A549 (cell line): ENCODE data around the gene WNT9A. TPM values are rescaled to one million over a fixed set of nuclear protein-coding genes. Genes with fewer than 3 reads are reported as not detected.

Experiments
- ATAC-seq, 2 experiments: fragments of 200-7000 bp in 1 of 2; fragments of >200 bp in 1 of 2; cut with Nextera tagmentation in 1 of 2; cut with Tn5 transposase in 1 of 2; 3 replicates each; pipeline versions ENCODE4 v1.8.0 to v1.9.1; 2018 to 2020; ENCODE audit warnings: mild to moderate bottlenecking in 1 of 2, moderate library complexity in 1 of 2
- CTCF ChIA-PET: fragments of 300-600 bp; sonication (Branson Sonifier 250); formaldehyde crosslinking; extraction: SDS; loops from one replicate; lab custom pipeline; 2021; ENCODE audit warnings: antibody characterized with exemption, inconsistent platforms; lab: Yijun Ruan, JAX
- POLR2A ChIA-PET: fragments of 350-600 bp; formaldehyde crosslinking; extraction: SDS; loops from one replicate; lab custom pipeline; 2021; ENCODE audit warnings: antibody characterized with exemption, inconsistent platforms; lab: Yijun Ruan, JAX
- DNase-seq, 2 experiments: peaks; one replicate each; pipeline versions ENCODE4 v3.0.0 to v3.0.0-alpha.2; 2011 to 2016; ENCODE audit warnings: low read depth in 1 of 2, low spot score in 1 of 2
- FAIRE-seq: peaks from 2 replicates; lab custom pipeline; 2011; peaks lifted over from hg19 to GRCh38; lab: Jason Lieb, UNC
- H3K27ac ChIP-seq, 2 experiments: fragments of >200 bp; sonication (Bioruptor Twin); formaldehyde crosslinking; 3 replicates each; pipeline ENCODE4 v1.5.1; 2016 to 2017
- H3K4me1 ChIP-seq: fragments of >200 bp; sonication (Bioruptor Twin); formaldehyde crosslinking; 3 replicates; pipeline ENCODE4 v1.6.1; 2016
- H3K4me2 ChIP-seq: fragments of >200 bp; sonication (Bioruptor Twin); formaldehyde crosslinking; 3 replicates; pipeline ENCODE4 v1.6.1; 2016
- H3K4me3 ChIP-seq: fragments of >200 bp; sonication (Bioruptor Twin); formaldehyde crosslinking; 3 replicates; pipeline ENCODE4 v1.5.1; 2016
- H3K9me3 ChIP-seq: fragments of >200 bp; sonication (Bioruptor Twin); formaldehyde crosslinking; 3 replicates; pipeline ENCODE4 v1.6.1; 2016
- BHLHE40 ChIP-seq: IDR thresholded peaks from 2 replicates; pipeline ENCODE4 v1.6.1; 2012; ENCODE audit warnings: low read depth, low read length, inconsistent platforms
- CBX2 ChIP-seq: fragments of 200-600 bp; sonication (generic); IDR thresholded peaks from 2 replicates; pipeline ENCODE4 v1.6.1; 2016; ENCODE audit warnings: low read depth, mild to moderate bottlenecking, borderline replicate concordance
- CEBPB ChIP-seq, 2 experiments: fragments of >200 bp in 1 of 2; sonication (Bioruptor Twin) in 1 of 2; formaldehyde crosslinking in 1 of 2; IDR thresholded peaks; 2 replicates each; pipeline ENCODE4 v1.6.1; 2012 to 2016
- EHMT2 ChIP-seq: fragments of 200-600 bp; sonication (generic); IDR thresholded peaks from 2 replicates; pipeline ENCODE4 v1.6.1; 2016; ENCODE audit warnings: antibody characterized with exemption, low read depth, mild to moderate bottlenecking, moderate library complexity
- HDAC2 ChIP-seq: fragments of 200-600 bp; sonication (generic); IDR thresholded peaks from 2 replicates; pipeline ENCODE4 v1.6.1; 2016
- HEYL ChIP-seq: fragments of 250-450 bp; sonication (Bioruptor Pico); IDR thresholded peaks from 2 replicates; pipeline ENCODE4 v1.8.0; 2021; ENCODE audit warnings: mild to moderate bottlenecking, moderate library complexity
- HOXA7 ChIP-seq: fragments of 250-450 bp; sonication (Bioruptor Pico); IDR thresholded peaks from 2 replicates; pipeline ENCODE4 v1.5.0; 2020; ENCODE audit warnings: mild to moderate bottlenecking, moderate library complexity
- JUN ChIP-seq, 2 experiments: fragments of >200 bp; sonication (Bioruptor Twin); formaldehyde crosslinking; IDR thresholded peaks; 2 replicates in 1 of 2; 3 replicates in 1 of 2; pipeline ENCODE4 v1.6.1; 2016 to 2017
- KDM1A ChIP-seq: fragments of 200-600 bp; sonication (generic); IDR thresholded peaks from 2 replicates; pipeline ENCODE4 v1.6.1; 2016; ENCODE audit warnings: low read depth, mild to moderate bottlenecking
- MAZ ChIP-seq: fragments of 150-350 bp; IDR thresholded peaks from 2 replicates; pipeline ENCODE4 v1.6.1; 2014; ENCODE audit warnings: antibody characterized with exemption, low read depth, low read length, borderline replicate concordance
- PHF8 ChIP-seq: fragments of 200-600 bp; sonication (generic); IDR thresholded peaks from 2 replicates; pipeline ENCODE4 v1.6.1; 2016; ENCODE audit warnings: low read depth, mild to moderate bottlenecking, antibody characterized with exemption, moderate library complexity, borderline replicate concordance
- RAD21 ChIP-seq, 2 experiments: fragments of >200 bp in 1 of 2; sonication (Bioruptor Twin) in 1 of 2; formaldehyde crosslinking in 1 of 2; IDR thresholded peaks in 1 of 2; conservative IDR thresholded peaks in 1 of 2; 2 replicates in 1 of 2; 3 replicates in 1 of 2; pipeline ENCODE4 v1.6.1; 2012 to 2018; ENCODE audit warnings: inconsistent platforms in 1 of 2
- RFX5 ChIP-seq: fragments of 450-650 bp; IDR thresholded peaks from 2 replicates; pipeline ENCODE4 v1.7.1; 2014; ENCODE audit warnings: antibody characterized with exemption, mild to moderate bottlenecking, moderate library complexity
- TFCP2L1 ChIP-seq: fragments of 250-450 bp; sonication (Bioruptor Pico); IDR thresholded peaks from 2 replicates; pipeline ENCODE4 v1.5.0; 2021; ENCODE audit warnings: mild to moderate bottlenecking
- ZNF302 ChIP-seq: fragments of 250-450 bp; sonication (Bioruptor Pico); IDR thresholded peaks from 2 replicates; pipeline ENCODE4 v1.9.0; 2021; ENCODE audit warnings: inconsistent platforms, mild to moderate bottlenecking, moderate library complexity
- WGBS: methylation state at CpG from one replicate; pipeline ENCODE4 v1.1.6; 2017; ENCODE audit errors: missing lambda C conversion rate; 5-methylcytosine and 5-hydroxymethylcytosine counted together
- polyA plus RNA-seq, 4 experiments: library from polyadenylated mRNA; depleted of rRNA in 3 of 4; stranded (reverse); fragments of >200 nt; fragmentation: RNase III in 1 of 4; extraction: RNeasy Plus Mini Kit Qiagen cat#74134 plus additional on column Dnase treatment in 1 of 4; gene quantifications; 2 replicates in 3 of 4; 3 replicates in 1 of 4; pipeline ENCODE4 v1.2.3, GENCODE V29; 2011 to 2017
- TF ChIP-seq, protein P1 (sequence below): IDR thresholded peaks from 2 replicates; pipeline ENCODE4 v1.6.1; 2012; ENCODE audit warnings: low read depth, borderline replicate concordance
- TF ChIP-seq, protein P2 (sequence below): IDR thresholded peaks from 2 replicates; pipeline ENCODE4 v1.6.1; 2012
- TF ChIP-seq, protein P3 (sequence below): fragments of >200 bp; sonication (Bioruptor Twin); formaldehyde crosslinking; IDR thresholded peaks from 3 replicates; pipeline ENCODE4 v1.5.1; 2016
- TF ChIP-seq, protein P4 (sequence below): fragments of >200 bp; sonication (Bioruptor Twin); formaldehyde crosslinking; IDR thresholded peaks from 2 replicates; pipeline ENCODE4 v1.6.1; 2016

The WNT9A gene
- polyA plus RNA-seq, 2 of the 4 experiments (the other 2 are of a cell fraction), result 0.75 to 1.2 TPM

DNA sequence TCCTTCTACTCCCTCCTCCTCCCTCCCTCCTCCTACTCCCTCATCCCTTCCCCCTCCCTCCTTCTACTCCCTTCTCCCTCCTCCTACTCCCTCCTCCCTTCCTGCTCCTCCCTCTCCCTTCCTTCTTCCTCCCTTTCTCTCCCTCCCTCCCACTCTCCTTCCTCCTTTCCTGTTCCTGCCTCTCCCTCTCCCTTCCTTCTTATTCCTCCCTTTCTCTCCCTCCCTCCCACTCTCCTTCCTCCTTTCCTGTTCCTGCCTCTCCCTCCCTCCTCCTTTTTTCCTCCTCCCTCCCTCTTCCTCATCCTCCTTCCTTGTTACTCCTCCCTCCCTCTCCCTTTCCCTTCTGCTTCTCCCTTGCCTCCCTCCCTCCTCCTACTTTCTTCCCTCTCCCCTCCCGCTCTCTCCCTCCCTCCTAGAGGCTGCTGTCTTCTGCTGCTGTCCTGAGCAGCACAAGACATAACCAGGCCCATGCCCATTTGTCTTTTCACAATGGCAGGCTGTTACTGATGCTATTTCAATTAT, 41.1 kb downstream of the WNT9A start:
- H3K4me2 ChIP-seq, result no peak overlapping the region
- ChIA-PET POLR2A (no interaction called here), CTCF (no interaction called here)
- H3K4me3 ChIP-seq, result no peak overlapping the region
- 87% methylated on average over 1 of the region's 1 CpG for WGBS
- no peaks in the 10 kb centered on the region; the same call in 2 of the 3 replicates for H3K4me1 ChIP-seq
- H3K9me3 ChIP-seq, result no peaks in the 10 kb centered on the region
- no peak for TF ChIP-seq HOXA7 (CRISPR knock-in tag)
- no peak for TF ChIP-seq HEYL (CRISPR knock-in tag)
- TF ChIP-seq MAZ, result no peak
- TF ChIP-seq, protein P1, sequence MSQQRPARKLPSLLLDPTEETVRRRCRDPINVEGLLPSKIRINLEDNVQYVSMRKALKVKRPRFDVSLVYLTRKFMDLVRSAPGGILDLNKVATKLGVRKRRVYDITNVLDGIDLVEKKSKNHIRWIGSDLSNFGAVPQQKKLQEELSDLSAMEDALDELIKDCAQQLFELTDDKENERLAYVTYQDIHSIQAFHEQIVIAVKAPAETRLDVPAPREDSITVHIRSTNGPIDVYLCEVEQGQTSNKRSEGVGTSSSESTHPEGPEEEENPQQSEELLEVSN, result no peak
- TF ChIP-seq EHMT2, result no peak
- TF ChIP-seq BHLHE40, result no peak
- TF ChIP-seq CEBPB (IDR thresholded peaks at IDR 0.05), result no peak
- TF ChIP-seq, protein P2, sequence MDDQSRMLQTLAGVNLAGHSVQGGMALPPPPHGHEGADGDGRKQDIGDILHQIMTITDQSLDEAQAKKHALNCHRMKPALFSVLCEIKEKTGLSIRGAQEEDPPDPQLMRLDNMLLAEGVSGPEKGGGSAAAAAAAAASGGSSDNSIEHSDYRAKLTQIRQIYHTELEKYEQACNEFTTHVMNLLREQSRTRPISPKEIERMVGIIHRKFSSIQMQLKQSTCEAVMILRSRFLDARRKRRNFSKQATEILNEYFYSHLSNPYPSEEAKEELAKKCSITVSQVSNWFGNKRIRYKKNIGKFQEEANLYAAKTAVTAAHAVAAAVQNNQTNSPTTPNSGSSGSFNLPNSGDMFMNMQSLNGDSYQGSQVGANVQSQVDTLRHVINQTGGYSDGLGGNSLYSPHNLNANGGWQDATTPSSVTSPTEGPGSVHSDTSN, result no peak
- TF ChIP-seq RAD21 (conservative IDR thresholded peaks at IDR 0.05 in 1 of 2, IDR thresholded peaks at IDR 0.05 in 1 of 2), result no peak
- TF ChIP-seq HDAC2, result no peak
- TF ChIP-seq, protein P3, sequence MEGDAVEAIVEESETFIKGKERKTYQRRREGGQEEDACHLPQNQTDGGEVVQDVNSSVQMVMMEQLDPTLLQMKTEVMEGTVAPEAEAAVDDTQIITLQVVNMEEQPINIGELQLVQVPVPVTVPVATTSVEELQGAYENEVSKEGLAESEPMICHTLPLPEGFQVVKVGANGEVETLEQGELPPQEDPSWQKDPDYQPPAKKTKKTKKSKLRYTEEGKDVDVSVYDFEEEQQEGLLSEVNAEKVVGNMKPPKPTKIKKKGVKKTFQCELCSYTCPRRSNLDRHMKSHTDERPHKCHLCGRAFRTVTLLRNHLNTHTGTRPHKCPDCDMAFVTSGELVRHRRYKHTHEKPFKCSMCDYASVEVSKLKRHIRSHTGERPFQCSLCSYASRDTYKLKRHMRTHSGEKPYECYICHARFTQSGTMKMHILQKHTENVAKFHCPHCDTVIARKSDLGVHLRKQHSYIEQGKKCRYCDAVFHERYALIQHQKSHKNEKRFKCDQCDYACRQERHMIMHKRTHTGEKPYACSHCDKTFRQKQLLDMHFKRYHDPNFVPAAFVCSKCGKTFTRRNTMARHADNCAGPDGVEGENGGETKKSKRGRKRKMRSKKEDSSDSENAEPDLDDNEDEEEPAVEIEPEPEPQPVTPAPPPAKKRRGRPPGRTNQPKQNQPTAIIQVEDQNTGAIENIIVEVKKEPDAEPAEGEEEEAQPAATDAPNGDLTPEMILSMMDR, result no peak
- FAIRE-seq (no peak), ATAC-seq (no peak), DNase-seq (no peak)
- H3K27ac ChIP-seq, result no peak overlapping the region

DNA sequence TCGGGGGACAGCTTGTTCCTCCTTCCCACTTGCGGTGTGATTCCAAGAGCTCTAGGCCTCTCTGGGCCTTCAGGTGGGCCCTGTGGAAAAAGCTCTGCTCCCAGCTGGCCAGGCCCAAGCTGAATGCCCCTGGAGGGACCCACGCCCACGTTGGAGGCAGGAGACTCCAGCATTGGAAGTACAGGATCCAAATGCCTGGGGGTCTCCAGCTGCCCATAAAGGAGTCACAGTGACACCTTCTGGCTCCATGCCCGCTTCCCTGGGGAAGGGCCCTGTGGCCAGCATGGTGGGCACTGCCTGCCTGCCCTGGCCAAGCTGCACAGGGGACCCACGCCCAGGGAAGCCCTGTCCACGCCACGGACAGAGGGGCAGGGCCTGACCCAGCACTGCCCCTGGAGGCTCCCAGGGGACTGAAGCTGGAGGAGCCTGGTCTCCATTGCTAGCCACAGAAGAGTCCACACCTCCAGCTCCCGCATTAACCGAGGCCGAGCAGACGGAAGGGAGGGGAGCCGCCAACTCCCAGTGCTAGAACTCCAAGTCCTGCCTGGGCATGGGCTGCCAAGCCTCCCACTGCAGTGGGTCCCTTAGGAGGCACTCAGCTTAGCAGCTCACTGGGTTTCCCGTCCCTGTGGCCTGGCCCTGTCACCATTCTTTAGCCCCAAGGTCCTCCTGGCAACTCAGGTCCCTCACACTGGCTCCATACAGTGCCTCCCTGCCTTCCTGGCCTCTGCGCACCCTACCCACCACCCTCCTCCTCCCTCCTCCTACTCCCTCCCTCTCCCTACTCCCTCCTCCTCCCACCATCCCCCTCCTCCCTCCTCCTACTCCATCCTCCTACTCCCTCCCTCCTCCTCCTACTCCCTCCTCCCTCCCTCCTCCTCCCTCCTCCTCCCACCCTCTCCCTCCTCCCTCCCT, 41.9 kb downstream of the WNT9A start:
- 89% methylated on average over 9 of the region's 15 CpGs for WGBS
- DNase-seq, result peak in 1 of 2 experiments; percentile 24
- peak; percentile 38 to 46; a peak in 4 of 6 replicates for ATAC-seq
- Histone ChIP-seq H3K4me1 (no peaks in the 10 kb centered on the region; the same call in 2 of the 3 replicates), H3K9me3 (no peaks in the 10 kb centered on the region), H3K27ac (no peak overlapping the region), H3K4me2 (no peak overlapping the region), H3K4me3 (no peak overlapping the region)
- ChIA-PET CTCF (interaction anchor here (1.0 kb wide), 1 partner anchor 17 kb away, joined by 3 read pairs; no protein-coding TSS in a partner anchor), POLR2A (no interaction called here)
- FAIRE-seq, result no peak
- TF ChIP-seq RAD21 (conservative IDR thresholded peaks at IDR 0.05 in 1 of 2, IDR thresholded peaks at IDR 0.05 in 1 of 2), result no peak

DNA sequence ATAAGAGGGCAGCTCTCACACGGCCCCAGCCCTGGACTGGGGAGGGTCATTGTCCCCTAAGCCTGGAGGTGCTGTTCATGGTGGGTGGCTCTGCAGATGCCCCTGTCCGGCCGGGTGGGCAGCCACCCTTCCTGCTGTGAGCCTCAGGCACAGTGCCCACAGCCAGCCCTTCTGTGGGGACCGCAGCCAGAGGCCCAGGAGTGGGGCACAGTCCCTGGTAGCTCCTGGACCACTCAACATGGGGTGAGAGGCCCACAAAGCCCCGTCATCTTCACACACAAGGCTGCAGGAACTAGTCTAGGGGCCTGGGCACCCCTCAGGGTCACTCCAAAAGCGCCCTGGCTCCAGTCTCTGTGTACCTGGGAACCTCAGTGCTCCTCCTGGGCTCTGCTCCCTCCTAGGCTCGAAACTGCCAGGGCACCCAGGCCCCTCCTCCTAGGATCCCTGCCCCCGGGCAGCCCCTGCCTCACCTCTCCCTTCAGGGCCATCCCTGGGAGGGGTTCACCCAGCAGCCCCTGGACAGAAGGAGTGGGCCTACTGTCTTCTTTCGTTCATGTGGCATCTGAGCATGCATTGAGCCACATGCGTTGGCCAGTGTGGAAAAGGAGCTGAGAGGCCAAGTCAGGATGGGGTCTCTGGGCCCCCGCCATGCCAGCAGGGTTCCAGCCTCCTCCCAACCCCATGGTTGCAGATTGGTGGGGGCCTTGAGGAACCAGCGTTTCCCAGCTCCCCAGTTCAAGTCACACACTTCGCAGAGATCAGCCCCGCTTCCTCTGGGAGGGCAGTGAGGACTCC, 43.0 kb downstream of the WNT9A start:
- no peak for DNase-seq
- WGBS, result 78% methylated on average over 7 of the region's 14 CpGs
- no peak for FAIRE-seq
- POLR2A ChIA-PET, result no interaction called here
- H3K4me1 ChIP-seq, result no peaks in the 10 kb centered on the region
- H3K4me3 ChIP-seq, result no peak overlapping the region
- no peak overlapping the region for H3K4me2 ChIP-seq
- no peak overlapping the region for H3K27ac ChIP-seq
- CTCF ChIA-PET, result interaction anchor here (1.0 kb wide), 1 partner anchor 16 kb away, joined by 3 read pairs; no protein-coding TSS in a partner anchor
- TF ChIP-seq EHMT2 (no peak), HDAC2 (no peak), CBX2 (no peak), RFX5 (no peak), MAZ (no peak), TFCP2L1 (CRISPR knock-in tag) (no peak), ZNF302 (CRISPR knock-in tag) (no peak), JUN (IDR thresholded peaks at IDR 0.05) (no peak), KDM1A (no peak), PHF8 (no peak)
- TF ChIP-seq, protein P4, sequence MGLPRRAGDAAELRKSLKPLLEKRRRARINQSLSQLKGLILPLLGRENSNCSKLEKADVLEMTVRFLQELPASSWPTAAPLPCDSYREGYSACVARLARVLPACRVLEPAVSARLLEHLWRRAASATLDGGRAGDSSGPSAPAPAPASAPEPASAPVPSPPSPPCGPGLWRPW, result no peak
- no peak for ATAC-seq
- H3K9me3 ChIP-seq, result no peaks in the 10 kb centered on the region
